GM12878 (cell line): Measurements from ENCODE around the gene SACM1L. TPM values are rescaled to one million over a fixed set of nuclear protein-coding genes. Genes with fewer than 3 reads are reported as not detected.
A peak's percentile ranks its signal among the peaks of the same experiment; 100 is the strongest.

Experiments
- CBX5 ChIP-seq: sonication (generic); IDR thresholded peaks from 2 replicates; pipeline ENCODE4 v1.6.1; 2016; ENCODE audit warnings: low read depth, moderate library complexity, mild to moderate bottlenecking, inconsistent platforms
- DPF2 ChIP-seq: fragments of 450-650 bp; IDR thresholded peaks from 2 replicates; pipeline ENCODE4 v1.6.1; 2017; ENCODE audit warnings: mild to moderate bottlenecking
- EGR1 ChIP-seq, 2 experiments: IDR thresholded peaks; 1 replicate in 1 of 2; 2 replicates in 1 of 2; pipeline ENCODE4 v1.6.1; 2011 to 2012; ENCODE audit warnings: low read depth in 2 of 2, low read length in 2 of 2, borderline replicate concordance in 1 of 2, mild to moderate bottlenecking in 1 of 2, moderate library complexity in 1 of 2
- FOXK2 ChIP-seq: fragments of 450-650 bp; IDR thresholded peaks from 2 replicates; pipeline ENCODE4 v1.6.1; 2017; ENCODE audit warnings: mild to moderate bottlenecking, moderate library complexity
- IKZF2 ChIP-seq, 2 experiments: fragments of 450-650 bp; IDR thresholded peaks; 2 replicates each; pipeline ENCODE4 v1.6.1; 2017; ENCODE audit warnings: mild to moderate bottlenecking in 2 of 2, moderate library complexity in 2 of 2
- KLF5 ChIP-seq: fragments of 450-650 bp; IDR thresholded peaks from 2 replicates; pipeline ENCODE4 v1.6.1; 2014; ENCODE audit warnings: mild to moderate bottlenecking; ENCODE audit not compliant: partially characterized antibody
- MEF2B ChIP-seq: fragments of 450-650 bp; IDR thresholded peaks from 2 replicates; pipeline ENCODE4 v1.6.1; 2018; ENCODE audit warnings: mild to moderate bottlenecking, moderate library complexity; ENCODE audit not compliant: partially characterized antibody, poor library complexity, severe bottlenecking
- NFXL1 ChIP-seq: fragments of 450-650 bp; IDR thresholded peaks from 2 replicates; pipeline ENCODE4 v1.6.1; 2017; ENCODE audit warnings: antibody characterized with exemption, mild to moderate bottlenecking, borderline replicate concordance
- NR2F1 ChIP-seq: fragments of 450-650 bp; conservative IDR thresholded peaks from 2 replicates; pipeline ENCODE4 v1.6.1; 2017; ENCODE audit warnings: mild to moderate bottlenecking
- POLR2A ChIP-seq: IDR thresholded peaks from 2 replicates; pipeline ENCODE4 v1.6.1; 2011; ENCODE audit warnings: low read depth, mild to moderate bottlenecking, low read length
- POU2F2 ChIP-seq: IDR thresholded peaks from 3 replicates; pipeline ENCODE4 v1.6.1; 2011; ENCODE audit warnings: low read depth, mild to moderate bottlenecking, low read length, borderline replicate concordance
- SMAD5 ChIP-seq: IDR thresholded peaks from 2 replicates; pipeline ENCODE4 v1.6.1; 2016; ENCODE audit warnings: antibody characterized with exemption, low read depth
- TBL1XR1 ChIP-seq: IDR thresholded peaks from 2 replicates; pipeline ENCODE4 v1.6.1; 2012; ENCODE audit warnings: low read depth, low read length, improper control_type of control experiment
- YBX1 ChIP-seq: fragments of 450-650 bp; IDR thresholded peaks from 2 replicates; pipeline ENCODE4 v1.6.1; 2016; ENCODE audit warnings: antibody characterized with exemption
- ZBED1 ChIP-seq: IDR thresholded peaks from 2 replicates; pipeline ENCODE4 v1.6.1; 2016; ENCODE audit warnings: borderline replicate concordance
- ZNF622 ChIP-seq: fragments of 450-650 bp; IDR thresholded peaks from 2 replicates; pipeline ENCODE4 v1.6.1; 2017; ENCODE audit warnings: mild to moderate bottlenecking, inconsistent platforms
- ZSCAN29 ChIP-seq: fragments of 450-650 bp; IDR thresholded peaks from 2 replicates; pipeline ENCODE4 v1.6.1; 2017; ENCODE audit warnings: mild to moderate bottlenecking, moderate library complexity
- ZZZ3 ChIP-seq: IDR thresholded peaks from 2 replicates; pipeline ENCODE4 v1.6.1; 2011; ENCODE audit warnings: low read depth; ENCODE audit not compliant: control insufficient read depth, insufficient read length
- polyA plus RNA-seq, 11 experiments: library from polyadenylated mRNA; depleted of rRNA in 4 of 11; unstranded in 6 of 11; stranded (reverse) in 5 of 11; fragments of >200 nt; fragmentation: Nextera tagmentation in 4 of 11; fragmentation: Illumina TruSeq in 1 of 11; extraction: Ambion mirVana in 4 of 11; extraction: Trizol in 1 of 11; gene quantifications; 1 replicate in 1 of 11; 2 replicates in 10 of 11; pipeline versions ENCODE4 v1.2.1 to v1.2.3, GENCODE V29; 2011 to 2016; ENCODE audit warnings: inconsistent platforms in 2 of 11, missing spikeins in 2 of 11, low read depth in 1 of 11
- total RNA-seq, 4 experiments: library from RNA; depleted of rRNA in 3 of 4; stranded (reverse); fragments of >200 nt in 3 of 4; fragmentation: Illumina TruSeq in 1 of 4; extraction: Trizol in 1 of 4; gene quantifications; 2 replicates each; pipeline versions ENCODE4 v1.2.1 to v1.2.3, GENCODE V29; 2013 to 2021
- TF ChIP-seq, protein P1 (sequence below): fragments of 450-650 bp; formaldehyde crosslinking; IDR thresholded peaks from 2 replicates; pipeline ENCODE4 v1.4.0; 2020; ENCODE audit warnings: mild to moderate bottlenecking, moderate library complexity
- TF ChIP-seq, protein P2 (sequence below): IDR thresholded peaks from 2 replicates; pipeline ENCODE4 v1.6.1; 2012; ENCODE audit warnings: improper control_type of control experiment, low read depth, low read length; ENCODE audit not compliant: insufficient replicate concordance
- TF ChIP-seq, protein P3 (sequence below): IDR thresholded peaks from 2 replicates; pipeline ENCODE4 v1.6.1; 2011; ENCODE audit warnings: borderline replicate concordance, low read depth, mild to moderate bottlenecking, moderate library complexity, mixed read lengths, low read length; ENCODE audit not compliant: insufficient read depth; ENCODE audit errors: extremely low read length

Gene SACM1L
- total and polyA plus RNA-seq, 10 of the 15 experiments (the other 5 are each of a cell fraction or from before 2014, with no cell fraction given): 16.5 to 48.3 (median 28.9) TPM

DNA sequence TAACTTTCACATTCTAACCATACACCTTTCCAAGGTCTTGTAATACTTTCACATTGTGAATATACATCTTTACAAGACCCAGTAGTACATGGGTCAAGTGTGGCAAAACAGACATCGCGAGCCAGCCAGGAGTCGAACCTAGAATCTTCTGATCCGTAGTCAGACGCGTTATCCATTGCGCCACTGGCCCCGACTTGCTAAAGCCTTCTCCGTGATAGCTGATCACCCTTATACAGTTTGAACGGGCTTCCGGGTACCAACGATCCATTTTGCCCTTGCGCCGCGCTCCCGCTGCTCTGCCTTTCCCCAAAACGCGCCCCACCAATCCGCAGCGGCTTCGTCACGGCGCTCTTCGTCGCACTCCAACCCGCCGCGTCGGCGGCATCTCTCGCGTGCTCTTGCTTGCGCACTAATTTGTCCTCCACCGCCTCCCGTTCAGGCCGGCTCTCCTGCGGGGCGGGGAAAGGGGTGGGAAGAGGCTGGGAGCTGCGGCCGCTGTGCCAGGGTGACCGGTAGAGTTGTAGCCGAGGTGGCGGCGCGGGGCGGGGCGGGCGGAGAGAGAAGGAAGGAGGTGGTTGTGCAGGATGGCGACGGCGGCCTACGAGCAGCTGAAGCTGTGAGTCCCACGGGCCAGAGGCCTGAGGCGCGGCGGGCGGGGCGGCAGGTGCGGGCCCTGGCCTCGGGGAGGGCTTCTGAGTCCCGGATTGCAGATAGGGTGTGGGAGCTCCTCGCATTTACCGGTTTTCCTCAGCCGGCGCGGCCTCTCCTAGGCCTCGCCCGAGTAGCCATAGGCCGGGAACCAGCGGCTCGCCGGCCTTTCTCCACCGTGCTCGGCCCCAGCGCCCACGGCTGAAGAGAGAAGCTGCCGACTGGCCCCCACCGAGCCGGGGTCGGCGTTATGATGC is at the start of gene SACM1L (continued):
- TF ChIP-seq SMAD5 (0 out of 2 replicates have a peak, but pooled peaks have one; percentile 39), ZBED1 (peak; percentile 79; the same call in 1 of the 2 replicates), EGR1 (IDR thresholded peaks at IDR 0.05; ENCODE audit: borderline replicate concordance in 1 of 2, low read depth in 2 of 2, low read length in 2 of 2) (peak; percentile 14 to 22; a peak in 1 of 3 replicates), FOXK2 (no peak), KLF5 (peak; percentile 81), TBL1XR1 (peak; percentile 75; the same call in 1 of the 2 replicates), POU2F2 (peak; percentile 58; the same call in 1 of the 3 replicates), MEF2B (no peak), POLR2A (peak; percentile 86), CBX5 (peak; percentile 88; the same call in 1 of the 2 replicates), YBX1 (no peak), IKZF2 (IDR thresholded peaks at IDR 0.05) (peak; percentile 56 to 57; a peak in 3 of 4 replicates), ZSCAN29 (peak; percentile 94), ZZZ3 (no peak), ZNF622 (no peak), NR2F1 (no peak; the same call in 1 of the 2 replicates), NFXL1 (no peak), DPF2 (peak; percentile 59)
- TF ChIP-seq, protein P1, sequence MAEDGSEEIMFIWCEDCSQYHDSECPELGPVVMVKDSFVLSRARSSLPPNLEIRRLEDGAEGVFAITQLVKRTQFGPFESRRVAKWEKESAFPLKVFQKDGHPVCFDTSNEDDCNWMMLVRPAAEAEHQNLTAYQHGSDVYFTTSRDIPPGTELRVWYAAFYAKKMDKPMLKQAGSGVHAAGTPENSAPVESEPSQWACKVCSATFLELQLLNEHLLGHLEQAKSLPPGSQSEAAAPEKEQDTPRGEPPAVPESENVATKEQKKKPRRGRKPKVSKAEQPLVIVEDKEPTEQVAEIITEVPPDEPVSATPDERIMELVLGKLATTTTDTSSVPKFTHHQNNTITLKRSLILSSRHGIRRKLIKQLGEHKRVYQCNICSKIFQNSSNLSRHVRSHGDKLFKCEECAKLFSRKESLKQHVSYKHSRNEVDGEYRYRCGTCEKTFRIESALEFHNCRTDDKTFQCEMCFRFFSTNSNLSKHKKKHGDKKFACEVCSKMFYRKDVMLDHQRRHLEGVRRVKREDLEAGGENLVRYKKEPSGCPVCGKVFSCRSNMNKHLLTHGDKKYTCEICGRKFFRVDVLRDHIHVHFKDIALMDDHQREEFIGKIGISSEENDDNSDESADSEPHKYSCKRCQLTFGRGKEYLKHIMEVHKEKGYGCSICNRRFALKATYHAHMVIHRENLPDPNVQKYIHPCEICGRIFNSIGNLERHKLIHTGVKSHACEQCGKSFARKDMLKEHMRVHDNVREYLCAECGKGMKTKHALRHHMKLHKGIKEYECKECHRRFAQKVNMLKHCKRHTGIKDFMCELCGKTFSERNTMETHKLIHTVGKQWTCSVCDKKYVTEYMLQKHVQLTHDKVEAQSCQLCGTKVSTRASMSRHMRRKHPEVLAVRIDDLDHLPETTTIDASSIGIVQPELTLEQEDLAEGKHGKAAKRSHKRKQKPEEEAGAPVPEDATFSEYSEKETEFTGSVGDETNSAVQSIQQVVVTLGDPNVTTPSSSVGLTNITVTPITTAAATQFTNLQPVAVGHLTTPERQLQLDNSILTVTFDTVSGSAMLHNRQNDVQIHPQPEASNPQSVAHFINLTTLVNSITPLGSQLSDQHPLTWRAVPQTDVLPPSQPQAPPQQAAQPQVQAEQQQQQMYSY: no peak
- TF ChIP-seq, protein P2, sequence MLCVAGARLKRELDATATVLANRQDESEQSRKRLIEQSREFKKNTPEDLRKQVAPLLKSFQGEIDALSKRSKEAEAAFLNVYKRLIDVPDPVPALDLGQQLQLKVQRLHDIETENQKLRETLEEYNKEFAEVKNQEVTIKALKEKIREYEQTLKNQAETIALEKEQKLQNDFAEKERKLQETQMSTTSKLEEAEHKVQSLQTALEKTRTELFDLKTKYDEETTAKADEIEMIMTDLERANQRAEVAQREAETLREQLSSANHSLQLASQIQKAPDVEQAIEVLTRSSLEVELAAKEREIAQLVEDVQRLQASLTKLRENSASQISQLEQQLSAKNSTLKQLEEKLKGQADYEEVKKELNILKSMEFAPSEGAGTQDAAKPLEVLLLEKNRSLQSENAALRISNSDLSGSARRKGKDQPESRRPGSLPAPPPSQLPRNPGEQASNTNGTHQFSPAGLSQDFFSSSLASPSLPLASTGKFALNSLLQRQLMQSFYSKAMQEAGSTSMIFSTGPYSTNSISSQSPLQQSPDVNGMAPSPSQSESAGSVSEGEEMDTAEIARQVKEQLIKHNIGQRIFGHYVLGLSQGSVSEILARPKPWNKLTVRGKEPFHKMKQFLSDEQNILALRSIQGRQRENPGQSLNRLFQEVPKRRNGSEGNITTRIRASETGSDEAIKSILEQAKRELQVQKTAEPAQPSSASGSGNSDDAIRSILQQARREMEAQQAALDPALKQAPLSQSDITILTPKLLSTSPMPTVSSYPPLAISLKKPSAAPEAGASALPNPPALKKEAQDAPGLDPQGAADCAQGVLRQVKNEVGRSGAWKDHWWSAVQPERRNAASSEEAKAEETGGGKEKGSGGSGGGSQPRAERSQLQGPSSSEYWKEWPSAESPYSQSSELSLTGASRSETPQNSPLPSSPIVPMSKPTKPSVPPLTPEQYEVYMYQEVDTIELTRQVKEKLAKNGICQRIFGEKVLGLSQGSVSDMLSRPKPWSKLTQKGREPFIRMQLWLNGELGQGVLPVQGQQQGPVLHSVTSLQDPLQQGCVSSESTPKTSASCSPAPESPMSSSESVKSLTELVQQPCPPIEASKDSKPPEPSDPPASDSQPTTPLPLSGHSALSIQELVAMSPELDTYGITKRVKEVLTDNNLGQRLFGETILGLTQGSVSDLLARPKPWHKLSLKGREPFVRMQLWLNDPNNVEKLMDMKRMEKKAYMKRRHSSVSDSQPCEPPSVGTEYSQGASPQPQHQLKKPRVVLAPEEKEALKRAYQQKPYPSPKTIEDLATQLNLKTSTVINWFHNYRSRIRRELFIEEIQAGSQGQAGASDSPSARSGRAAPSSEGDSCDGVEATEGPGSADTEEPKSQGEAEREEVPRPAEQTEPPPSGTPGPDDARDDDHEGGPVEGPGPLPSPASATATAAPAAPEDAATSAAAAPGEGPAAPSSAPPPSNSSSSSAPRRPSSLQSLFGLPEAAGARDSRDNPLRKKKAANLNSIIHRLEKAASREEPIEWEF: no peak
- TF ChIP-seq, protein P3, sequence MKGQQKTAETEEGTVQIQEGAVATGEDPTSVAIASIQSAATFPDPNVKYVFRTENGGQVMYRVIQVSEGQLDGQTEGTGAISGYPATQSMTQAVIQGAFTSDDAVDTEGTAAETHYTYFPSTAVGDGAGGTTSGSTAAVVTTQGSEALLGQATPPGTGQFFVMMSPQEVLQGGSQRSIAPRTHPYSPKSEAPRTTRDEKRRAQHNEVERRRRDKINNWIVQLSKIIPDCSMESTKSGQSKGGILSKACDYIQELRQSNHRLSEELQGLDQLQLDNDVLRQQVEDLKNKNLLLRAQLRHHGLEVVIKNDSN: no peak
